GM12873 (cell line): Measurements from ENCODE around the gene HCN1.

Source experiments
- TF ChIP-seq, protein P1 (sequence below): IDR thresholded peaks from 2 replicates; pipeline ENCODE4 v1.5.1; 2012; ENCODE audit warnings: low read depth, mild to moderate bottlenecking, moderate library complexity, low read length, control low read depth; ENCODE audit not compliant: insufficient read depth; ENCODE audit errors: missing control alignments

The HCN1 gene

DNA sequence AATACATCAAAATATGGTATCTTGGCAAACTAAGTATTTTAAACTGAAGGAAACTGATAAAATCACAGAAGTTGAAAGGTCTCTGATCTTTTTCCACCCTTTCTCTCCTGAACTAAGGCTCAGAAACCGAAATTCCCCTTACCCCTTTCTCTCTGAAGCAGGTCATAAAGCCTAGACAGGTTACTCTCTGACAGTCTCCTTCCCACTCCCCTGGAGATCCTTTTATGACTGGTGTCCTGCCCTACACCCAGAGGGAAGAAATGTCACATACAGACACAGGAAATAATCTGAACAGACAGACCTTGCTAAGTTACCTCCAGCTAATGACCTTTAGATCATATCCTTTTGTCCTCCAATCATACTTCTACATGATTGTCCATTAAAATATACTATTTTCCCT is 127.4 kb downstream of the HCN1 start:
- TF ChIP-seq, protein P1, sequence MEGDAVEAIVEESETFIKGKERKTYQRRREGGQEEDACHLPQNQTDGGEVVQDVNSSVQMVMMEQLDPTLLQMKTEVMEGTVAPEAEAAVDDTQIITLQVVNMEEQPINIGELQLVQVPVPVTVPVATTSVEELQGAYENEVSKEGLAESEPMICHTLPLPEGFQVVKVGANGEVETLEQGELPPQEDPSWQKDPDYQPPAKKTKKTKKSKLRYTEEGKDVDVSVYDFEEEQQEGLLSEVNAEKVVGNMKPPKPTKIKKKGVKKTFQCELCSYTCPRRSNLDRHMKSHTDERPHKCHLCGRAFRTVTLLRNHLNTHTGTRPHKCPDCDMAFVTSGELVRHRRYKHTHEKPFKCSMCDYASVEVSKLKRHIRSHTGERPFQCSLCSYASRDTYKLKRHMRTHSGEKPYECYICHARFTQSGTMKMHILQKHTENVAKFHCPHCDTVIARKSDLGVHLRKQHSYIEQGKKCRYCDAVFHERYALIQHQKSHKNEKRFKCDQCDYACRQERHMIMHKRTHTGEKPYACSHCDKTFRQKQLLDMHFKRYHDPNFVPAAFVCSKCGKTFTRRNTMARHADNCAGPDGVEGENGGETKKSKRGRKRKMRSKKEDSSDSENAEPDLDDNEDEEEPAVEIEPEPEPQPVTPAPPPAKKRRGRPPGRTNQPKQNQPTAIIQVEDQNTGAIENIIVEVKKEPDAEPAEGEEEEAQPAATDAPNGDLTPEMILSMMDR = no peak

DNA sequence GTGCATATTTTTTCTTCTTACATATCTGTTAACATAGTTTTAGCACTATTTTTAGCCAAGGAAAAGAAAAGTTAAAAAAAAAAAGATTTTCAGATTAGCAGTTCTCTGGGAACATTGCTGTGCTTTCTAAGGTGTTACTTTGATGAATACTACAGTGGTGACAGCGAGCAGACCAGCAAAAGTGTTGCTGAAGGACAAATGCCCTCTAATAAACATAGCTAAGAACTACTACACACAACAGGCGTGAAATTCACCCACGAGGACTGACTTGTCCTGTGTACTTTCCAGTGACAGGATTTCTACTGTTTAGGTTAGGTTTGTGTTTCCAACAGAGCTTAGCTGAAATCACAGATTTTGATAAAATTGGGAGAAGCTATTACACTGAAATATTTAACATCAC is 153.8 kb downstream of the HCN1 start:
- TF ChIP-seq, protein P1 = no peak

DNA sequence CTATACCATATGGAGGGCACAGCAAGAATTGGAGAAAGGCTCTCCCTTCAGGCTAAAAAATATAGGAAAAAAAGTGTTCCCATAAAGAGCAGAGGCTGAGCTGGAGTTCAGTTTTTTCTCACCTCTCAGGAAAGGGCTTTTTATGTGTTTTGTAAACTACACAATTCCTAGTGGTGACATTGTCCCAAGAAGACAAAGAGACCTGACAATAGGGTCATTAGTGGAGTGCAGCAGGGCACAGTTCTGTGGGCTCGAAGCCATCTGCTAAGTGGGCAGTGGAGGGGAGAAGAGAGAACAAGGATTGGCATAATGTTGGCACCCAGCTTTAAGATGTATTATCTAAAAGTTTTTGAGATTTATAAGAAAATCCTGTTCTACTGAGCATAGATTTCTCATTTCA is 162.5 kb downstream of the HCN1 start:
- TF ChIP-seq, protein P1 = no peak

DNA sequence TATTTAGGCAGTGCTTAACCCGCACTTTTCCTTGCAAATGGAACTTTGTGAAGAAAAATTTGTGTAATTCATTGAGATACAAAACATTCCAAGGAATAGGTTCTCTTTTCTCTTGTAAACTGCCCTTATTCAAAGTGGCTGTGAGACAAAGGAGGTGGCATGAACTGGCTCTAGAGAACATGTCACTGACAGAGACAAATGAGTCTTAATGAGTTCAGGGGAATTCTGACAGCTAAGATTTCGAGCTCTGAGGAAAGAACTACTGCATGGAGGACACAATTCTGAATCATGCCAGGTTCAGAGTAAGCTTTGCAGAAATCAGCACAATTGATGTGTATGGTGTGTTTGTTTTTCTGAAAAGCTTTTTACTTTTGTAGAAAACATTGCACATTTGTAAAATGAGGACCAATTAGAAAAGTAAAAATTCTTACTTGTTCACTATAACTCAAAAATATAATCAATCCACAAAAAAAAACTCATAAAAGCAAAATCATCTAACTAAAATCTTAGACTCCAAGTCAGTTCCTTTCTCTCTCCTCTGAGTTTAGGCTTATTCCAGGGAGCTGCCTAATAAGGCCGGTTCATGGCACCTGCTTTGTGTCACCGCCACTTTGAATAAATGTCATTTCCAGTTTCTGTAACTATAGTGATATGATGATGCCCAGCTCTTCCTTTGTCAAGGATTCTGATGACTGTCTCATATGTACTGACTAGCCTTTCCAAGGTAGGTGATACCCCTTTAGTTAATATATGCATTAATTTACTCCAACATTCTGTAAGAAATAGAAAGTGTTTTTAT is 163.2 kb downstream of the HCN1 start:
- TF ChIP-seq, protein P1 = no peak

DNA sequence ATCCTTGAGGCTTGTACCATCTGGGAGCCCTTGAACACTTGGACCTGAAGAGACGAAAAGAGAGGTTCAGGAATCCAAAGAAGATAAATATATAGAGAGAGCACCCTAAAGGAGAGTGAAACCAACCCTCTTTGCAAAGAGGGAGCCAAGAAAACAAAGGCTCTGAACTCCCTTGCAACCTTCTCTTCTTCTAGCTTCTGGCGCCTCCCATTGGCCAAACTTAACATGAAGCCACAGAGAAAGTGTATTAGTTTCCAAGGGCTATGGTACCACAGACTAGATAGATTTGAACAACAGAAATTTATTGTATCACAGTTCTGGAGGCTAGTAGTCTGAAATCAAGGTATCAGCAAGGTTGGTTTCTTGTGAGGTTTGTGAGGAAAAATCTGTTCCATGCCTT is 175.1 kb downstream of the HCN1 start:
- TF ChIP-seq, protein P1 = peak; percentile 10

DNA sequence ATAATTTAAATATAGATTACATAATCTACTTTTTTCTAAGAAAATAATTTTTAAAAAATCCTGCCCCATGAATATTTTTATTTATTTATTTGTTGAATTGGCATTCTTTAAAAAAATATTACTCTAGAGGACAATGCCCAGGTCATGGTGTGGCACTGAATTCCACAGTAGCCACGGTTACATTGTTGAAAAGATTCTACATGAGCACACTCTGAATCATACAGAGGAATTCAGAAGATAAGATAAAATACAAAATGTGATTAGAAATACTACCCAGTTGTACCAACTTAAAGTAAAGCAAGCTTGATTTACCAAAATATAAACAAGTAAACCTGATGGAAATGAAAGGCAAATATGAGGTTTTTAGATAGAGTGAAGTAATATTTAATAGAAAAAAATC is 183.7 kb downstream of the HCN1 start:
- TF ChIP-seq, protein P1 = no peak

DNA sequence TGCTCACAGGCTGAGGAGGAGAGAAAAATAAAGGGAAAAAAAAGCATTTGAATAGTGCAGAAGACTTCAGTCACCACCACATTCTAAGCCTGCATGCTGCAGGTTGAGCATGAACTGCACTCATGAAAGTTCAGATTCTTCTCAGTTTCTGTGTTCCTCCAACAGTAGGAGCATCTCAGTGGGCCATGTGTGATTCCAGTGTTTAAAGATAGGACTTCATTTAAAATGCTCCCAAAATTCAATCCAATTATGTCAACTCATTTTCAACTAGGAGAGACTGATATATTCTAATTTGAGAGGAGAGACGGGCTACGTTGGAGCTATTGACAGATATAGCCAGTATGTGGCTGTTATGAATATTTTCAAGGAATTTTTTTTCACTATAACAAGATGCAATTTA is 186.8 kb downstream of the HCN1 start:
- TF ChIP-seq, protein P1 = no peak
